ENCODE measurements around the gene MCM3AP.

The MCM3AP gene

DNA sequence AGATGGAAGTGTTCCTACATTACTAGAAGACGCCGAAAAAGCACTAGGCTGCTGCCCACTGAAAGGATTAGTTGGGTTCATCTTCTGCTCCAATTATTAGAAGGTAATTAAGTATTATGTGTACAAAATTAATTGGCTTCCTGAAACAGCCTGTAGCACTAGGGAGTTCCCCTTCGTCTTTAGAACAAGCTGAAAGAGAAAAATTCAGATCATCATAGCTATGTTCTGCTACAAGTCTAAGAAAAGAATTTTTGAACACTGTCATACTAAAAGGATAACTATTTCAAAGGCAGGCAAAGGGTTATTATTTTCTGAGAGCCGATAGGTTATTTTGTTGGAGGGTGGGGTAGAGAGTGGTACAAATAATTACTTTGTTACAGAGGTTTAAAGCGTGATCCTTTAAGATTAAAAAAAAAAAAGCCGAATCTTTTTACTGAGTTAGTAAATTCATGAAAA is at the start of gene MCM3AP:
Gene MCM3AP, minus strand, starts transcription at position 406 of the 456 bp plus-strand sequence. Its CDS starts 325 bp downstream, at position 81.
- no peak for DNase-seq (ENCODE audit: low spot score)

DNA sequence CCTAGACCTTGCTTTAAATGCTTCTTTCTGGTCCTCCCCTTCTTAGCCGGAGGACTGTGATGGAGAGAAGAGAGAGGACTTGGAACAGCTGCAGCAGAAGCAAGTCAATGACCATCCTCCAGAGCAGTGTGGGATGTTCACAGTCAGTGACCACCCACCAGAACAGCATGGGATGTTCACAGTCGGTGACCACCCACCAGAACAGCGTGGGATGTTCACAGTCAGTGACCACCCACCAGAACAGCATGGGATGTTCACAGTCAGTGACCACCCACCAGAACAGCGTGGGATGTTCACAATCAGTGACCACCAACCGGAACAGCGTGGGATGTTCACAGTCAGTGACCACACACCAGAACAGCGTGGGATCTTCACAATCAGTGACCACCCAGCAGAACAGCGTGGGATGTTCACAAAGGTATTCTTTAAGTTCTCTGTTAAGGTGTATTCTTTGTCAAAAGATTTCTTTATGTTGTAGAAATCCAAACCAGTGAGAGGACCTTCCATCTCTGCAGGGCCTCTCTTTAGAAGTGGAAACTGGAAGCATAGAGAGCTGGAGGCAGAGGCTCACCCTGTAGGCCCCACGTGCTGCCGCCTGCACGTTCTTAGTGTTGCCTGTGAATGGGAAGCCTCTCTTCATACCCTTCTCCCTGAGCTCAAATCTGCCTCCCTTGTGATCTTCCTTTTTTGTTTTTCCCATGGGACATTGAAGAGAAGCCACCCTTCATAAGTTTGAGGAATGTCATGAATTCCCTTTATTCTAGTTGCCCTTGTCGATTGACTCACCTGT is 49.1 kb upstream of the MCM3AP start:
- DNase-seq (ENCODE audit: low spot score): no peak

DNA sequence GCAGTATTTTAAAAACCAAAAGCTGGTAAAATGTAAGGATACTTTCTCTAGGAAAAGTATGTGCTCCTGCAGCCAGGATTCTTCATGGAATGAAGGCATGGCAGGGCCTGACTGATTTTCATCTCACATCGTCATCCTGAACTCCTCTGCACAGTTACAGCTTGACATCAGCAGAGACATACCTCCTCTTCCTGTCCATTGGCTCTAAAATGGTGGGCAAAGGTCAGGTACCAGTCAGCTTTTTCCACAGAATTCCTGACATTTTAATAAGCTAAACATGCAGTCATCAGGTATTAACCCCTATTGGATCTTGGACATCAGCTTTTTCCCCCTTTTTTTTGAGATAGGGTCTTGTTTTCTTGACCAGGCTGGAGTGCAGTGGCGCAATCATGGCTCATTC is 44.4 kb upstream of the MCM3AP start:
- no peak for DNase-seq (ENCODE audit: low spot score)

DNA sequence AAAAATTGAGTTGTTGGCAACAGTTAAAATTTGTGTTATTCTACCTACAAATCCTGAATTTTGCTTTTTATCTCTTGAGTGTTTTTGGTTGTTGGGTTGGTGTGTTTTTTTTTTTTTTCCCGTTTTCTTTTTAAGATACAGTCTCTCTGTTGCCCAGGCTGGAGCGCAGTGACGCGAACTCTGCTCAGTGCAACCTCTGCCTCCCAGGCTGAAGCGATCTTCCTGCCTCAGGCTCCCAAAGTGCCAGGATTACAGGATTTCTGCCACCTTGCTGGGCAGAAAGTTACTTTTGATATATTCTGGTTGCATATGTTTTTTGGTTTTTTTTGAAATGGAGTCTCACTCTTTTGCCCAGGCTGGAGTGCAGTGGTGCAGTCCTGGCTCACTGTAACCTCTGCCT is 42.7 kb upstream of the MCM3AP start:
- no peak for DNase-seq (ENCODE audit: low spot score)

DNA sequence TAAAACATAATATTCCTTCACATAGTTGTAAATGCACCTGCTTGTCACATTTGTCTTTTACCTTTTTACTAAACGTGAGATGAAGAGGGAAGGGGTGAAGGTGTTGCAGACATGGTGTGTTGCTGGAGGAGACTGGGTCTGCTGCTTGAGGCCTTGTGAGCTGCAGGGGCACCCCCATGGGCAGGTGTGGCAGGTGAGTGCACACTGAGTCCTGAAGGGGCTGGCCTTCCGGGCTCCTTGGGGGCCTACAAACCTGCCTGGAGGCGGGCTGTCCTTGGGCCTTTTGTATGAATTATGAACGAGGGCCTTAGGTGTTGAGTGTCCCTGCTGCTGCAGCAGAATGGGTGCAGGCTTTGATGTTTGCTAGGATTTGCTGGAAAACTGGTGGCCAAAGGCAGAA is 42.3 kb upstream of the MCM3AP start:
- DNase-seq (ENCODE audit: low spot score): no peak

DNA sequence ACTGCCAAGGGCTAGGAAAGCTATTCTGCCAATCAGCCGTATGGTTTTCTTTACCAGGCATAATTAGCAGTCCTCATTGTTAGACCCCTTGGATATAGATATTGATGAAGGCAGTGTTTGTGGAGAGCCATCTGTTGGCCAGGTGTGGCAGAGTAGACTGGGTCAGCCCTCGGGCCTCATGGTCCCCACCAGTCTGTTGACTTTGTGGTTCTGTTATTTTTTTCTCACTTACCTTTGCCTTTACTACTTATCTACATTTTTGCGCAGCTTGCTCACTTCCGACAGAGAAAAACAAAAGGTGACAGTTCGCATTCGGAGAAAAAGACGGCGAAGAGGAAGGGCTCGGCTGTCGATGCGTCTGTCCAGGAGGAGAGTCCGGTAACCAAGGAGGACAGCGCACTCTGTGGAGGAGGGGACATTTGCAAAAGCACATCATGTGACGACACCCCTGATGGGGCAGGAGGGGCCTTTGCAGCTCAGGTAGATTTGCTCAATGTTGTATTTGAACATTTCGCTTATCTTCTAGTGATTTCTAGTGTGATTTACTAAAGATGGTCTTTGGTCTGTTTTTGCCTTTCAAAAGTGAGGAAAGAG is 40.8 kb upstream of the MCM3AP start:
- no peak for DNase-seq (ENCODE audit: low spot score)

DNA sequence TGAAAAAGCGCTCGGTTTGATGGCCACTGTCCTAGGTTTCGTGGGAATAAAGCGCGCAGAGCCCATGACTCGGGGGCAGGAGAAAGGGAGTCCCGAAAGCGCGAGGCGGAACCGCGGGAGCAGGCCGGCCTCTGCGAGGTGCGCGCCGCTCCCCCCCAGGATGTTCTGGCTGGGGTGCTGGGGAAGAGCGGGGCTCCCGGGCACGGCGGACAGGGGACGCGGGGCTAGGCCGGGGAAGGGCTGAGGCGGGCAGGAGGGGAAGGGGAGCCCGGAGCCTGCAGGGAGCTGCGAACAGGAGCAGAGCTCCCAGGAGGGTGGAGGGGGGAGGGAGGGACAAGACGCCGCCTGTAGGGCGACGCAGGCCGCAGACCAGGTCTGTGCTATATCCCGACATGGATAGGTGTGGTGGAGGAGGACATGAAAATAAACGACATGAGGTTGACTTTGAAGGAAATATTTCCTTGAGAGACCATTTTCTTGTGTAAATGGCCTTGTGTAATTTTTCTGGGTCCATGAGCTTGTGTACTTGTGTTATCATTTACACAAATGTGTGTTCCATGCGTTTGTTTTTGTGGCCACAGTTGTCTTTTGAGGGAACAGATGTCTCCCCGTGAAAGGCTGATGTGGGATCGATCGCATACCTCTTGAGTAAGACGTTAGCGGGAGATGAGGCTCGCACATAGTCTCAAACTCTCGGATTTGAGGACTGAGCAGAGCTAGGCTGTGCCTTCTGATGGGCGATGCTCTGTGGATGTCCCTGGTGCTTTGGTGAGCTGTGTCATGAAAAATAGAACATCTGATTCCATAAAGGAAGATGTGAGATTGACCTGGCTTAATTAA is 39.9 kb upstream of the MCM3AP start:
- DNase-seq (ENCODE audit: low spot score): peak; percentile 68

DNA sequence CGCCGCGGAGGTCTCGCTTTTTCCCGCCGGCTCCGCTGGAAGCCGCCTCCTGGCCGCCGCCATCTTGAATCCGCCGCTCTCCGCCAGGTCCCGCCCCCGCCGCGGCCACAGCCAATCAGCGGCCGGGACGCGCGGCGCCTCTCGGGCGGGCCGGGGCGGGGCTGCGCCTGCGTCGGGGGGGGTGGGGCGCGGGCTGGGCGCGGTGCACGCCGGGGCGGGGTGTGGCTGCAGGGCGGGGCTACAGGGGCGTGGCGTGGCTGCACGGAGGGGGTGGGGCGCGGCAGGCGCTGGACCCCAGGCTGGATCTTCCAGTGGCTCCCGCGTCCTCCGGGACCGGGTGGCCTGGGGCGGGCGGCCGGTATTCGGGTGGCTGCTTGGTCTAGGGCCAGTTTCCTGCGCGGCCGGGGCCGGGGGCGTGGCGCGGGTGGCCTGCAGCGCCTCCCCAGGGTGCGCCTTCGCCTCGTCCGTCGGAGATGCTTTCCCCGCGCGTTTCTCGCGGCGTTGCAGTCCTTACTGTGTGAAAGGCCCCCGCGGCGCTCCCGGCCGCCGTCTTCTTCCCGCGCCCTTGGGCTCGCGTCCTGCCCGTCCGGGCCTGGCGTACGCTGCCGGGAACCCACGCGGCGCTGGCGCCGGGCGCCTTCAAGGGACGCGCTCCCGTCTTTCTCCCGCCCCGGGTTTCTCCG is 39.1 kb upstream of the MCM3AP start:
- DNase-seq (ENCODE audit: low spot score): peak; percentile 74

DNA sequence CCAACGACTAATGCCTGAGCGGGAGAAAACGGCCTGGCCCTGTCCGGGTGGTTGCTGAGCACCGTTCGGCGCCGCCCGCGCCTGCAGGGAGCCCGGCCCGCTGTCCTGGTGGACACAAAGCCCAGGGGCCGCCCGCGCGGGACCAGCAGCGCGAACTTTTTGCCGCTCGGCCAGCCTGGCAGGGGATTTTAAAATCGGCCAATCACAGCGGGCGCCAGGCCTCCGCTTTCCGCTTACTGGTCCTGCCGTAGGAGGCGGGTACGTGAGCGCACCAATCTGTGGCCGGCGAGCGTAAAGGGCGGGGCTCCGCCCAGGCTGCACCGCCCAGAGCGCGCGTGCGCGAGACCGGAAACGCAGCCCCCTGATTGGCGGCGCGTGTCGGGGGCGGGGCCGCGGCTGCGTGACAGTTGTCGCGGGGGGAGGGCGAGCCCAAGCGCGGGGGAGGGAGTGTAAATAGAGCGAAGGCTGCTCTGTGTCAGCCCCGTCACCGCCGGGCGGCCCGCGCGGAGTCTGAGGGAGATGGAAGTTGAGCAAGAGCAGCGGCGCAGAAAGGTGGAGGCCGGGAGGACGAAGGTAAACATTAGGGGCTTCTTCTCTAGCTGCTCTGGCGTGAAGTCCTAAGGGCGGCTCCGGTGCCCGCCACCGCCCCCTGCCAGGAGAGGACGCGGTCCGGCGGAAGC is 38.4 kb upstream of the MCM3AP start, which contains the start of the genes C21orf58 and PCNT:
Gene C21orf58, minus strand, starts transcription at position 161 of the 680 bp plus-strand sequence. CDS start 1,132 bp downstream, outside the sequence.
Gene PCNT, plus strand, starts transcription at position 447 of the 680 bp plus-strand sequence. Its CDS starts 73 bp downstream, at position 520.
- peak; percentile 95 for DNase-seq (ENCODE audit: low spot score)

DNA sequence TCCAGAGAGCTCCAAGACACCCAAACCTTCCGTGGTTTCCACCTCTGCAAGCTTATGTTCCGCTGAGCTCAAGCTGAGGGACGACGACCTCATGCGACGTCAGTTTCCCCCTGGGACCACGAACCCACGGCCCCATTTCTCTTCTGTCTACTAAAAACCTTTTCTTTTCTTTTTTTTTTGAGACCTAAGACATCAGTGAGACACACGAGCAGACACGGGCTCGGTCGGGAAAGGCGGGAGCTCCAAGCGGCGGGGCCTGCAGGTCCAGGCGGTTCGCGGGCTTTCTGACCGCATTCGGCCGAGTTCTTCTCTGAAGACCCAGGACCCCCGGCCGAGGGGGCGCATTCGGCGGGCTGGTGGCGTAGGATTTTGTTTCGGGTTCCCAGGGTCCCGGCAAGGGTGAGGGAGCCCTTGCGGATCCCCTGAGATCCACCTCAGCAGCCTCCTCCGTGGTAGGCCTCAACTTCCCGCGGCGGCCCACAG is 37.9 kb upstream of the MCM3AP start:
- no peak for DNase-seq (ENCODE audit: low spot score)

DNA sequence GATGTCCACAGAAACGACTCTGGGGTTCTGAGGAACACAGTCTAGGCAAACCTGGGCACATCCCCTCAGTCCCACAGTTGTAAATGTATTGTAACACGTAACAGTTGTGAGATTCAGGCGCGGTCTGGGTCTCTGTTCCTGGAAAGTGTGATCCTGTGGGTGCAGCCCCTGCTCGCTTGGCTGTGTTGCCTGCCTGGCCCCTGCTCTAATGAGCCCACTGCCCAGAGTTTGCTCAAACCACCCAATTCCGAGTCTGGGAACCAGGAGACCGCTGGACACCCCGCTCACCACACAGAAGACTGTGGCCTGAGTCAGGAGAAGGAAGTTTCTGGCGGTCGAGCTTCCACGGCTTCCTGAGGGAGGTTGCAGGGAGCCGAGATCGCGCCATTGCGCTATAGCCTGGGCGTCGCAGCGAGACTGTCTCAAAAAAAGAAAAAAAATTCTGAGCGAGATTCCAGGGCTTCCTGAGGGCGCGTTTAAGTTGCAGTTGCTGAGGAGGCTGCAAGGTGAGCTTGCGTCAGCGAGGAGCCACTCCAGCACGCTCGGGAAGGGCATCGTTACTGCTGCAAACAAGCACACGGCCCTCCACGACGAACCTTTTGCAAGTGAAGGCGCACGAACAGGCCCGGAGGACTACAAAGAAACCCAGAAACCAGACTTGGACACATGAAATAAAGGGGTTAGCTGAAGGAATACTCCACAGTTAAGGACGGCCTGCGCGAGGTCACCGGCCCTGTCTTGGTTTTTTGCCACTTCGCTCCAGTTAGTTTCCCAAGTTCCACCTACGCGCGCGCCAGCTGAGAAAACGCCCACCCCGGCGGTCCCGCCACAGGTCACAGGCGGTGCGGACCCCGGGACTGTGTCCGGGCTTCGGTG is 37.2 kb upstream of the MCM3AP start:
- DNase-seq (ENCODE audit: low spot score): no peak

DNA sequence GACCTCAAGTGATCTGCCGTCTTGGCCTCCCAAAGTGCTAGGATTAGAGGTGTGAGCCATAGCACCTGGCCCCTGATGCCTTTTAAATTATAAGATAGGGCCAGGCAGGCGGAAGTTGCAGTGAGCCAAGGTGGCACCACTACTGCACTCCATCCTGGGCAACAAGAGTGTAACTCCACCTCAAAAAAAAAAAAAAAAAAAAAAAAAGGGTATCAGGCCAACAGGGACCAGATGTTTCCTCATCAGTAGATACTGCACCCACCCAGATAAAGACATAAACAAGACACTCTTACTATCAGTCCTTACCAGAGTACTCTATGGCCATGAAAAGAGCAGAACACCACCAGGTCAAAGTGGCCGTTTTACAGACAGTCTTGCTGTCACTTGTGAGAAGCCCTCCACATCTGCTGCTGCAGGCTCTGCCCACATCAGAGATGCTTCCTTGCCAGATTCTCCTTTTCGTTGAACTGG is 35.0 kb upstream of the MCM3AP start:
- DNase-seq (ENCODE audit: low spot score): no peak

DNA sequence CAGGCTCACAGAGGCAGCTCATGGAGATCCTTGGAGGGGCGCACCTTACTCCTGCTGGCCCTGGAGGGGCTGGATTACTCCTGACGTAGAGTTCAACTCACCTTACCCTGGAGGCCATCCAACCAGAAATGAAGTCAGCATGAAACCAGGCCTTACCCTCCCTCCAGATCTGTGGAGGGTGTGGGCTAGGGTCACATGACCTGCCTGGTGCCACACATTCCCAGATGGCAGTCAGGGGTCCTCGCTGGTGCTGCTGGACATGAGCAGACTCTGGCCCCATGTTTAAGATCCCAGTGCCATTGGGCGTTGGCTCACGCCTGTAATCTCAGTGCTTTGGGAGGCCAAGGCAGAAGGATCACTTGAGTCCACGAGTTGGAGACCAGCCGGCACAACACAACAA is 33.8 kb upstream of the MCM3AP start:
- no peak for DNase-seq (ENCODE audit: low spot score)

DNA sequence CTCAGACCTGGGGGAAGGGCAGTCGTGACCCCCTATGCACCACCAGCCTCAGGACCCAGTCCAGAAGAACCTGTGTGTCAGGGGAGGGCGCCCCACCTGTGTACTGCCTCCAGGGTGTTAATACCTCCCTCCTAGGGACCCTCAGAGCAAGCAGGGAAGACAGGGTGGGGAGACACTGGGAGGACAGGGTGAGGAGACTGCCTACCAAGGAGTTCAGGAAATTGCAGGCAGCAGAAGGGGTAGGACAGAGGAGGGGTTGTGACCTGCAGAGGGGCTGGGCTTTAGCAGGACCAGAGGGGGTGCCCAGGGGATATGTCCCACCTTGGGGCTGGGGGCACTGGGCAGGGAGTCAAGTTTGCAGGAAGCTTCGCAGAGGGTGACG is 33.0 kb upstream of the MCM3AP start:
- no peak for DNase-seq (ENCODE audit: low spot score)

DNA sequence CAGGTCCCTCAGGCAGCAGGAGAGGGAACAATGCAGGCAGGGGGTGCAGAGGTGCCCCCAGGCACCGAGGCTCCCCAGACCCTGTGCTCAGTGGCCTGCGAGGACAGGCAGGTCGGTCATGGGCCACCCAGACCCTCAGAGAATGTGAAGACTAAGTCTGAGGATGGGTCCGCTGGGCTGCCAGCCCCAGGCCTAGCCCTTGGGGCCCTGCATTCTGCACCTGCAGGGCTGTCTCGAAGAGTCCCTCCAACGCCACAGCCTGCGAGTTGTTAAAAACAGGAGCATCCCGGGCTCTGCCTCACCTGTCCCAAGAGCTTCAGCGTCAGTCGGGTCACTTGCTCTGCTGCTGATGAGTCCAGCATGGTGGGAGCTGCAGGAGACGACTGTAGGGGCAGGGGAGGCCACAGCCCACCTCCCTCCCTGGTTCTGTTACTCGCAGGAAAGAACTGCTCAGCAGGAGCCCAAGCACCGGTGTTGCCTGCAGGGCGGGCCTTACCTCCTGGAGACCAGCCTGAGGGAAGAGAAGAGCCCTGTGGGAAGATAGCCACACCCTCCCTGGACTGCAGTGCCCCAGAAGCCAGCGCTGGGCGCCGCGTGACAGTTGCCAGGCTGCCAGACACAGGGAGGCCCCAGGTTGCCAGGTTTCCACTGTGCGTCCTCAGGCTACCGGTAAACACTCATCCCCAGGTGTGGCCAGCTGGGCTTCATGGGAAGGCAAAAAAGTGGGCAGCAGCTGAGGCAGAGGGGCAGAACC is 32.5 kb upstream of the MCM3AP start:
- DNase-seq (ENCODE audit: low spot score): no peak

DNA sequence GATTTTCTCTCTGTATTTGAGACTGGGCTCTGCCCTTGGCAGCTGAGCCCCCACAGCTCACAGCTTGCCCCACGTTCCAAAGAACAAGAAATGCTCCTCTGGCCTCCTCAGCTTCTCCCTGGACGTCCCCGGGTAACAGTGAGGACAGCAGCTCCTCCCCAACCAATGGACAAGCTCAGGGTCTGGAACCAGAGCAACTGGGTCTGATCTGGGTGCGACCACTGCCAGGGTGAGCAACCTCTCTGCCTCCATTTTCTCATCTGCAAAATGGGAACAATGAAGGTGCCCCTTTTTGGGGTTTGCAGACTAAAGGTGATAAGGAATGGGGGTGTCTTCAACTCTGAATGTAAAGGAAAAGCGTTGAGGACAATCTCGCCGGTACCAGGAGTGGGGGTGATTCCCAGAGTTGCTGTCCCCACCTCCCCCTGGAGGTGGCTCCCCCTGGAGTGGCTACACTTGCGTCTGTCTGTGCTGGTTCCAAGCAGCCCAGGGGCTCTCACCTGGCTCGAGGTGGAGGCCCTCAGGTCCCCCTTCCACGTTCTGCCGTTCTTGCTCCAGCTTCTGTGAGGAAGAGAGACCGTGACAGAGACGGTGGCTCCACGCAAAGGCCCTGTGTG is 31.4 kb upstream of the MCM3AP start:
- DNase-seq (ENCODE audit: low spot score): no peak

DNA sequence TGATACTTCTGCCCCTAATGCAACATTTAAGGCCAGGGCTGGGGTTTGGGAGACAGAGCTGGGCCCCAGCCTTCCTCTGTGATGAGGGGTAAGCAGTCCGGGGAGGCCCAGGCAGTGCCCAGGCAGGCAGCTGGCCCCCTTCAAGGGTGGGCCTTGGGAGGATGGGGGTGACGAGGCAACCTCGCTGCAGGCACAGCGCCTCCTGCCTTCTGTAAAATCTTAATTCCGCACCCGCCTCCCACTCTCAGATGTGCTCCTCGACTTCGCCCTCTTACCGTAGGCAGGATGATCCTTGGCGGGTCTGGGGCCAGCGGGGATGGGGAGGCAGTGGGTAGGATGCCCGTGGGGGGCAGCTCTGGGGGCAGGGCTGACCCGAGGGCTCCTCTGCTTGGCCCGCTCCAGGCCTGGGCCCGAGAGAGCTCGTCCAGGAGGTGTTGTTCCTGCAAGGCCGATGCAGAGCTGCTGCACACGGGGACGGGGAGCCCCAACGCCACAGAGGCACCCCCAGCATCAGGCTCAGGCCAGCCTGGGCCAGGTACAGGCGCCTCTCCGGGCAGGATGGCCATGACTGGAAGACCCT is 29.1 kb upstream of the MCM3AP start:
- DNase-seq (ENCODE audit: low spot score): no peak

DNA sequence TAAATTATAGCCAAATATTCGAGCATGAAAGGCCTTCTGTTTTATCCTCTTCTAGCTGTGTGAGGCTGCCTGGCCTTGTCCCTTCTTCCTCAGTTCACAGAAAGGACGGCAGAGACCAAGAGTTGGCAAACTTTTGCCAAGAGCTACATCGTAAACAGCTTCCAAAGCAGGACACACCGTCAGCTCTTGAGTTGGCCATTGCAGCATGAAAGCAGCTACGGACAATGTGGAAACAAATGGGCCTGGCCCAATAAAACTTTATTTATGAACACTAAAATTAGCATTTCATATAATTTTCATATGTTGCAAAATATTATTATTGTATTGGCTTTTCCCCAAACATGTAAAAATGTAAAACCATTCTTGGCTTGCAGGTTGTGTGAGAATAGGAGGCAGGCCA is 27.5 kb upstream of the MCM3AP start:
- no peak for DNase-seq (ENCODE audit: low spot score)

DNA sequence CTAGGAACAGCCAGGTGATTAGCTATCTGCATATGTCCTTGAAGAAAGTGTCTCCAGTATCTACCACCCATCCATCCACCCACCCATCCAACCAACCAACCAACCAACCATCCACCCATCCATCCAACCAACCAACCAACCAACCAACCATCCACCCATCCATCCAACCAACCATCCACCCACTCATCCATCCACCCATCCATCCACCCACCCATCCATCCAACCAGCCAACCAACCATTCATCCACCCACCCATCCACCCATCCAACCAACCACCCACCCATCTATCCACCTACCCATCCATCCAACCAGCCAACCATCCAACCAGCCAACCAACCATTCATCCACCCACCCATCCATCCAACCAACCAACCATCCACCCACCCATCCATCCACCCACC is 26.2 kb upstream of the MCM3AP start:
- no peak for DNase-seq (ENCODE audit: low spot score)
